Metanephros (tissue), 1 donor: ENCODE measurements around the gene IFNA8. TPM values are rescaled to one million over a fixed set of nuclear protein-coding genes. Genes with fewer than 3 reads are reported as not detected.

Experiments used
- total RNA-seq: library from RNA; depleted of rRNA; stranded (reverse); fragments of >200 nt; gene quantifications from one replicate; pipeline ENCODE4 v1.2.3, GENCODE V29; 2014

The IFNA8 gene
- total RNA-seq = not detected

DNA sequence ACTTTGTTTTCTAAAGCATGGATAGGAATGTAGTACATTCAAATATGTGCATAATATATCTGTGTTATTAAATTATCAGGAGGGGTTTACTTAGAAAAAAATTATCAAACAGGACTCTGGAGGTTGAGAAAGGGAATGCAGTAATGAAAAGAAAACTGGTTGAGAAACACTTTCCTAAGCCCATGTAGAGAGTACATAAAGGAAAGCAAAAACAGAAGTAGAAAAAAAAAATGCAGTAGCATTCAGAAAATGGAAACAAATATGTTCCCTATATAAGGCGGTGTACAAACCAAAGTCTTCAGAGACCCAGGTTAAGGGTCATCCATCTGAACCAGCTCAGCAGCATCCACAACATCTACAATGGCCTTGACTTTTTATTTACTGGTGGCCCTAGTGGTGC is at the start of gene IFNA8:
IFNA8 (plus strand) TSS at position 301 of the 400 bp plus-strand sequence; CDS start at position 361, 60 bp downstream.

DNA sequence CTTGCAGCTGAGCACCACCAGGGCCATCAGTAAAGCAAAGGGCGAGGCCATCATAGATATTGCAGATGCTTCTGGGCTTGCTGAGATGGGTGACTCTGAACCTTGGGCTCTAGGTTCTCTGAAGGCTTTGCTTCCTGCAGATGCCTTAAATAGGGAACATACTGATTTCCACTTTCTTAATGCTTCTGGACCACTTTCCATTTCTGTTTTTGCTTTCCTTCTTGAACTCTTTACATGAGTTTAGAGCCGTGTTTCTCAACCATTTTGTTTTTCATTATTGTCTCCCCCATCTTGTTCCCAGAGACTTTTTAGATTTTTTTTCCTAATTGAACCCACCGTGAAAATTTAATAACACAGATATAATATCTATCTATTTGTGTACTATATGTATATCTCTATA is 41.0 kb upstream of the IFNA8 start, which contains the start of gene IFNA13:
IFNA13 (minus strand) TSS at position 101 of the 400 bp plus-strand sequence; CDS start at position 54, 47 bp downstream.

GRCh38 chr9:21385131-21385670 is 23.7 kb upstream of the IFNA8 start, which contains the start of gene IFNA2:
IFNA2 (minus strand) TSS chr9:21385398; CDS start chr9:21385329, 69 bp downstream.

DNA sequence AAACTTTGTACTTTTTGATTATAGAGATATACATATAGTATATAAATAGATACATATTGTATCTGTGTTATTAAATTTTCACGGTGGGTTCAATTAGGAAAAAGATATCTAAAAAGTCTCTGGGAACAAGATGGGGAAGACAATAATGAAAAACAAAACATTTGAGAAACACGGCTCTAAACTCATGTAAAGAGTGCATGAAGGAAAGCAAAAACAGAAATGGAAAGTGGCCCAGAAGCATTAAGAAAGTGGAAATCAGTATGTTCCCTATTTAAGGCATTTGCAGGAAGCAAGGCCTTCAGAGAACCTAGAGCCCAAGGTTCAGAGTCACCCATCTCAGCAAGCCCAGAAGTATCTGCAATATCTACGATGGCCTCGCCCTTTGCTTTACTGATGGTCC is 31.2 kb downstream of the IFNA8 start, which contains the start of gene IFNA1:
IFNA1 (plus strand) TSS at position 301 of the 400 bp plus-strand sequence; CDS start at position 370, 69 bp downstream.

Other genes starting within 250 kb of the IFNA8 start
- gene IFNA21, start 242.5 kb upstream of the IFNA8 start, total RNA-seq = not detected
- not detected for gene IFNA4, start 221.5 kb upstream of the IFNA8 start, total RNA-seq
- not detected for gene IFNA7, start 206.9 kb upstream of the IFNA8 start, total RNA-seq
- gene IFNA10, start 202.0 kb upstream of the IFNA8 start, total RNA-seq = not detected
- not detected for gene IFNA16, start 191.8 kb upstream of the IFNA8 start, total RNA-seq
- gene IFNA17, start 180.9 kb upstream of the IFNA8 start, total RNA-seq = not detected
- not detected for gene IFNA14, start 169.1 kb upstream of the IFNA8 start, total RNA-seq
- not detected for gene IFNA5, start 103.8 kb upstream of the IFNA8 start, total RNA-seq
- gene KLHL9, start 73.7 kb upstream of the IFNA8 start, total RNA-seq = 36.2 TPM
- not detected for gene IFNA6, start 58.2 kb upstream of the IFNA8 start, total RNA-seq
- not detected for gene IFNA13, start 41.1 kb upstream of the IFNA8 start, total RNA-seq
- gene IFNA2, start 23.7 kb upstream of the IFNA8 start, total RNA-seq = not detected
- gene IFNA1, start 31.3 kb downstream of the IFNA8 start, total RNA-seq = not detected
- gene IFNE, start 73.2 kb downstream of the IFNA8 start, total RNA-seq = not detected